ENCODE results near the gene REV1. TPM values are rescaled to one million over a fixed set of nuclear protein-coding genes. Genes with fewer than 3 reads are reported as not detected.

Gene REV1
- polyA plus RNA-seq, 3 donors: 6.5 to 39.9 (median 9.5) TPM

- intact Hi-C loops (cut with micrococcal nuclease): no loop called here
- Histone ChIP-seq H4K20me1 (ENCODE audit: insufficient read depth, low read length) (peaks cover 5% of the 10 kb centered on the region), H3K27me3 (ENCODE audit: control insufficient read depth in 2 of 2, insufficient read depth in 2 of 2, low read length in 2 of 2) (no peaks in the 10 kb centered on the region), H3K4me3 (replicated peaks in 1 of 3; ENCODE audit: low read depth in 2 of 3, low read length in 3 of 3) (no peak overlapping the region), H3K4me1 (ENCODE audit: control insufficient read depth in 1 of 2, insufficient read depth in 2 of 2, low read length in 2 of 2) (no peaks in the 10 kb centered on the region), H3K27ac (ENCODE audit: low read depth in 1 of 2, low read length in 2 of 2) (no peak overlapping the region), H3K36me3 (replicated peaks in 1 of 2; ENCODE audit: control insufficient read depth in 1 of 2, insufficient read depth in 2 of 2, low read length in 2 of 2) (peaks cover 68 to 84% of the 10 kb centered on the region in 2 donors), H3K4me2 (replicated peaks; ENCODE audit: extremely low read depth, low read length, poor library complexity, severe bottlenecking) (no peak overlapping the region), H3K79me2 (ENCODE audit: insufficient read depth, low read length) (peaks cover 6% of the 10 kb centered on the region), H3K9ac (ENCODE audit: insufficient read depth, low read length, poor library complexity, severe bottlenecking) (no peak overlapping the region), H2AFZ (ENCODE audit: insufficient read depth, low read depth, low read length, poor library complexity, severe bottlenecking) (no peak overlapping the region), H3K9me3 (replicated peaks in 1 of 2; ENCODE audit: control insufficient read depth in 1 of 2, insufficient read depth in 1 of 2, low read length in 2 of 2) (no peaks in the 10 kb centered on the region)
- Mint-ChIP-seq H3K4me3 (no peak overlapping the region), H3K27ac (no peak overlapping the region), H3K9me3 (no peaks in the 10 kb centered on the region), H3K4me1 (no peaks in the 10 kb centered on the region), H3K36me3 (peaks cover 52 to 67% of the 10 kb centered on the region in 2 donors), H3K27me3 (ENCODE audit: low read depth in 3 of 3) (peaks cover 0 to 1% (median 0%) of the 10 kb centered on the region in 3 donors)
- no peak for DNase-seq
- WGBS (ENCODE audit: insufficient coverage): no CpG with 5 or more reads among the region's 2 CpGs
- no peak for TF ChIP-seq CTCF (IDR thresholded peaks at IDR 0.05)
Measured at GRCh38 chr2:99448556-99448955, 41.3 kb downstream of the REV1 start.

- peaks cover 0 to 1% (median 0%) of the 10 kb centered on the region in 3 donors for H3K27me3 Mint-ChIP-seq (ENCODE audit: low read depth in 3 of 3)
- no peaks in the 10 kb centered on the region for H3K4me1 Mint-ChIP-seq
- intact Hi-C loops (cut with micrococcal nuclease): no loop called here
- Histone ChIP-seq H3K79me2 (ENCODE audit: insufficient read depth, low read length) (peaks cover 6% of the 10 kb centered on the region), H3K4me2 (replicated peaks; ENCODE audit: extremely low read depth, low read length, poor library complexity, severe bottlenecking) (no peak overlapping the region), H3K9ac (ENCODE audit: insufficient read depth, low read length, poor library complexity, severe bottlenecking) (no peak overlapping the region), H3K36me3 (replicated peaks in 1 of 2; ENCODE audit: control insufficient read depth in 1 of 2, insufficient read depth in 2 of 2, low read length in 2 of 2) (peaks cover 58 to 77% of the 10 kb centered on the region in 2 donors), H3K27ac (ENCODE audit: low read depth in 1 of 2, low read length in 2 of 2) (no peak overlapping the region), H3K4me3 (replicated peaks in 1 of 3; ENCODE audit: low read depth in 2 of 3, low read length in 3 of 3) (no peak overlapping the region), H3K9me3 (replicated peaks in 1 of 2; ENCODE audit: control insufficient read depth in 1 of 2, insufficient read depth in 1 of 2, low read length in 2 of 2) (no peaks in the 10 kb centered on the region), H3K27me3 (ENCODE audit: control insufficient read depth in 2 of 2, insufficient read depth in 2 of 2, low read length in 2 of 2) (no peaks in the 10 kb centered on the region), H3K4me1 (ENCODE audit: control insufficient read depth in 1 of 2, insufficient read depth in 2 of 2, low read length in 2 of 2) (no peaks in the 10 kb centered on the region), H2AFZ (ENCODE audit: insufficient read depth, low read depth, low read length, poor library complexity, severe bottlenecking) (no peak overlapping the region), H4K20me1 (ENCODE audit: insufficient read depth, low read length) (peaks cover 5% of the 10 kb centered on the region)
- peaks cover 35 to 57% of the 10 kb centered on the region in 2 donors for H3K36me3 Mint-ChIP-seq
- H3K27ac Mint-ChIP-seq: peak overlapping the region in 1 of 7 donors; percentile 21
- WGBS (ENCODE audit: insufficient coverage): 100% methylated on average over 2 of the region's 4 CpGs
- no peak for TF ChIP-seq CTCF (IDR thresholded peaks at IDR 0.05)
- DNase-seq: no peak
- no peak overlapping the region for H3K4me3 Mint-ChIP-seq
- H3K9me3 Mint-ChIP-seq: no peaks in the 10 kb centered on the region
Measured at GRCh38 chr2:99445065-99445464, 44.8 kb downstream of the REV1 start.
